Fibroblast of skin of right quadriceps (primary cell): ENCODE results near the gene KRT32.
"Not testable (repeated sequence)": the region's sequence is repeated elsewhere in the genome, so short reads cannot be mapped to it uniquely, and the experiment has no call there.

Source experiments
- DNase-seq: peaks from one replicate; pipeline ENCODE4 v3.0.0-alpha.2; 2013

Gene KRT32

GRCh38 chr17:41463746-41464145 is 3.4 kb downstream of the KRT32 start:
- DNase-seq, result no peak

DNA sequence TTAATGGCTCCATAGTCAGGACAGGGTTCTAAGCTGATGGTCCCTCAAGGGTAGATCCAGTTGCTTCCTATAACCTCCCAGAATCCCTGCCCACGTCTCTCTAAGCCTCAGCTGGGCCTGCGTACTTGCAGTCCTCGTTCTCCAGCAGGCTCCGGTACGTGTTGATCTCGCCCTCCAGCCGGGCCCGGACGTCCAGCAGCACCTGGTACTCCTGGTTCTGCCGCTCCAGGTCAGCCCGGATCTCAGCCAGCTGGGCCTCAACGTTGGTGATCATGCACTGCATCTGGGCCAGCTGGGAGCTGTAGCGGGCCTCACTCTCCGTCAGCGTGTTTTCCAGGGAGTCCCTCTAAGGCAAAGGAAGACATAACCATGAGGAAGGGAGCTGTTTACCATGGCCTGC is 4.5 kb downstream of the KRT32 start:
- DNase-seq, result no peak

GRCh38 chr17:41457676-41458075 is 9.5 kb downstream of the KRT32 start:
- DNase-seq, result no peak

DNA sequence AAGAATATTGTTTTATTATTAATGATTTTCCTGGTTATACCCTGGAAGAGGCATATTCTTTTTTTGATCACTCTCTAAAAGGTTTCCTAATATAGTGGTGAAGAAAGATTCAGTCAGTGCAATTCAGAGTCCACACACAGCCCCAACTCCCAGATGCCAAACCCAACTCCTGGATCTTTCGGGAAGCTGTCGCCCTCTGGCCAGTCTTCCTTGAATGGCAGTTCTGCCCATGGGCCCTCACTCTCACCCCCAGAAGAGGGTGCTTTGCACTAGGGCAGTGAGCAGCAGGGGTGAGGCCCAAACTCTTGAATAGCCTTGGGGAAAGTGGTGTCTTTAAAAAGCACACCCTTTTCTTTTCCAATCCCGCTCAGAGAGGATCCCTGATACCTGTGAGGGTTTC is 11.0 kb downstream of the KRT32 start:
- DNase-seq, result no peak

DNA sequence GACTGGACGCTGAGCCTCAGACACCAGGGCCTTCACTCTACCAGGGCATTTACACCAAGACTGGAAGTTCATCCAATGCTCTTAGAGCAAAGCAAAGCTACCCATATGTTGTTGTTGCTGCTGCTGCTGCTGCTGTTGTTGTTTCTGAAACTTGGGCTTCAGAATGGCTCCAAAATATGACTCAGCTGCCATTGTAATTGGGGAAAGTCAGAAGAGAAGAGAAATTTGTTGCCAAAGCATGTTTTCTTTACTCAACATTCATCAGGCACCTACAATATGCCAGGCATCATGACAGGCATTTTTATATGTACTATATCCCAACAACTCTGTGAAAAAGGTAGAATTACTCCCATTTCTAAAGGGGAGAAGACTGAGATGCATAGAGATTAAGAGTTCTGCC is 11.9 kb downstream of the KRT32 start:
- no peak for DNase-seq

DNA sequence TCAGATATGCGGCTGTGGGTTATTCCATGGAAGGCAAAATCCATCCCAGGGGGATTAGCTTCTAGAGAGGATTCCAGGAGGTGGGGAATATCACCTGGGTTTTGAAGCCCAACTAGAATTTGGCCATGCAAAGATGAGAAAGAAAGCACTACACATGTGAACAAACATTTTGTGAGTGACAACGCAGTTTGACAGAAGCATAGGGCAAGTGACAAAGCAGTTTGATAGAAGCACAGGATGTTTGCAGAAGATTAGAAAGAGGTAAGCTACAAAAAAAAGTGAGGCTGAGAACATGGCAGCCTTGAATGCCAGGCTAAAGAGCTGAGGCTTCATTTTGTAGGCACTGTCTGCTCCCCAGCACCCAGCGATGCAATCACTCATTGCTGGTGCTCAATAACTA is 14.1 kb downstream of the KRT32 start:
- DNase-seq, result no peak

DNA sequence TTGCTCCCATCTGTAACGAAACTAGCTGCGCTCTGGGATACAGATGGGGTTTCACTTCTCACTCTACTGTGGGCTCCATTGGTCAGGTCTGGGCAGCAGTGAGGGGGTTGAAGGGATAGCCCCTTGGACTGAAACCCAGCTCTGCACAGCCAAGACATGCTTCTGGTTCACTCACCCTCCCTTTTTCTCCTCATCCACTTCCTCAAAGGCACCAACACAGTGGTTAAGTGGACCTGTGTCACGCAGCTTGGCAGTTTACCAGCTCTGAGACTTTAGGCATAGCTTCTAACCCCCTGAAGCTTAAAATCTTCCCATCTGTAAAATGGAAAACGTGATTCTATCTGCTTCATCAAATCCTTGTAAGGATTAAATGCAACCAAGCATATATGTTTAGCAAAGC is 14.9 kb downstream of the KRT32 start:
- no peak for DNase-seq

DNA sequence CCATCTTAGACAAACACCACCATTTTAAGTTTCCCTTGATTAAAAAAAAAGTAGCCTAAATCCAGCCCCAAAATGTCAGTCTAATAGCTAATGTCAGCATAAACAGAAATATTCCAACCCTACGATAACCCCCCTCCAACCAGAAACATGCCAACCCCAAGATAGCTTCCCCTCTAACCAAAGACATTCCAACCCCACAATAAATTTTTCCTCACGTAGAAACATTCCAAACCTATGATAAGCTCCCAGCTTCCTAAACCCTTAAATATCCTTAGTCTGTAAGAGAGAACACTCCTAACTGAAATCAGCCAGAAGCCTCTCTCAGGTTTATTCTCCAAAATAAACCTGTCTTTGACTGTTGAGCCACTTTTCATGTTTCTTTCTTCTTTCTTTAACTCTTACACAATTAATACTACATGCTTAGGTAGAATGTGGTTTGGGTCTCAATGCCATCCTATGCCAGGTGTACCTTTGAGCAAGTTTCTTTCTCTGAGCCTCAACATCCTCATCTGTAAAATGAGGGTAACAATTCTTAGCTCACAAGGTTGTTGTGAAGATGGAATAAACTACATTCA is 15.9 kb downstream of the KRT32 start:
- DNase-seq, result peak; percentile 68

GRCh38 chr17:41449008-41449407 is 18.2 kb downstream of the KRT32 start:
- no peak for DNase-seq

DNA sequence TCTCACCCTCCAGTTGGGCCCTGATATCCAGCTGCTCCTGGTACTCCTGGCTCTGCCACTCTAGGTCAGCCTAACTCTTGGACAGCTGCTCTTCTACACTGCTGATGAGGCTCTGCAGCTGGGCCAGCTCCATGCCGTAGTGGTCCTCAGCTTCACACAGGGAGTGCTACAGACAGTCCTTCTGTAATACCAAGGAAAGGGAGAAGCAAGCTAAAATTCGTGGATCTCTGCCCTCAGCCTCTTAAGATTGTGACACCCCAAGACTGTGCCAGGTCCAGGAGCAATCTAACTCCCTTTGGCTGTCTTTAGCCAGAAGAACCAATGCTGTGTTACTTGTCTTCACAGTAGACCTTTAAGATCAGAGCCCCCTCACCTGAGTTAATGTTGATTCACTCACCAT is 18.7 kb downstream of the KRT32 start:
- no peak for DNase-seq

GRCh38 chr17:41446806-41447205 is 20.4 kb downstream of the KRT32 start:
- peak; percentile 71 for DNase-seq

DNA sequence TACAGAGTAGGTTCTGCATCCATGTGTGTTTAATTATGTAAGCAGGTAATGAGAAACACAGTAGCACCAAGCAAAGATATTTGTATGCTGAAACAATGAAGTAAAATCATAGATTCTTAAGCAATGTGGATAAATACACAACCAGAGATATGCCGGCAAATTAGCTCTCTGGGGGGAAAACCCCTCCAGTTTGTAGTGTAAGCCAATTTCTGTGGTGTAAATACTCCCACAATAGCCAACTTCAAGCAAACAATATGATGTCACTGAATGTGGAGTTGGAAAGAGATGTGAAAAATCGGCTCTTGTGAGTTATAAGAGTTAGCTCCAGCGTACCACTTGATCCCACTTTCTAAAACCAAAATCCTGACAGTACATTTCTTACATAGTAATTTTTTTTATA is 22.5 kb downstream of the KRT32 start:
- DNase-seq, result no peak

DNA sequence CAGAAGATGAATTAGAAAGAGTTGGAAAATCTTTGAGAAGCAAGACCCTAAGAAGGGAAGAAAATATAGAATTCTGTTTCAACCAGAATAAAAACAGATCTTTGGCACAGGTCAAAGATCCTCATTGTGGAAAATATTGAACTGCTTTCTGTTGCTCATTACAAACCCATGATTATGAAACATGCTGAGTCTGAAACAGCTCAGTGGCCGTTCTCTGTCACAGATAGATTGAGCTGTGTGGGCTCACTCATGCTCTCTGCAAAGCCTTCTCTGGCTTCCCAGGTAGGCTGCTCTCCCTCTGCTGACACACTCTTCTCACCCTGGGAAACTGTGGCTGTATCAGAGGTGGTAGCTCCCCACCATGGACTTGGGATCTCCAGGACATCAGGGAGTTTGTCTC is 23.0 kb downstream of the KRT32 start:
- no peak for DNase-seq

DNA sequence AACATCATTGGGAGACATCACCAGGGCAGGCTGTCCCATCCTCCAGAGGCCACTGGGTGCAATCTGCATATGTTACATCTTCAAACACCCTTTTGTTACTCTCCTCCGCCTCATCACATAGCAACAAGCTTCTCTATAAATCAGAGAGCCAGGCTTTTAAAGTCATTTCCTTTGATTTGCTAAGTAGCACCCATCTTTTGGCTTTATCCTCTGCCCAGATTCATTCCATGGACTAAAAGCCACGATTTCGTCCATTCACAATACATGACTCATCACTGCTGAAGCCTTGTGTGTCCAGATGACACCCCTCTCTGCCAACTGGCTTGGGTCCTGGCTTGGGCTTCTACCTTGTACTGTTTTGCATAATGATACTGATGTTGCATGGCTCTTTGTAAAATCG is 24.4 kb downstream of the KRT32 start:
- peak; percentile 40 for DNase-seq

DNA sequence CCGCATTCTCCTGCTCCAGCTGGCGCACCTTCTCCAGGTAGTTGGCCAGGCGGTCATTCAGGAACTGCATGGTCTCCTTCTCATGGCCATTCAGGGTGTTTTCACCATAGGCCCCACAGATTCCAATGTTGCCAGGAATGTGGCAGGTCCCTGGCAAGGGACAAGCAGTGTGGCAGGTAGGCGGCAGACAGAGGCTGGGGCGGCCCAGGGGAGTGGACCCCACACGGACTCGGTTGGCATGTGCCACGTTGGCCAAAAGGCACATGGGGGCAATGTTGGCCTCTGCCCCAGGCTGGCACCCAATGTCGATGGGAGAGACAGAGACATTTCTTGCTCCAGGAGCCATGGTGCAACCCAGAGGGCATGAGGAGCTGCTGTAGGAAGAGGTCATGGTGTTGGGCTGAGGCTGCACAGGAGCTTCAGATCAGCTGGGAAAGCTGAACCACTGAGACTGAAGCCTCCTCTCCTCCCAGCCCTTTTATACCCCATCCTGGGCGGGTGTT is 26.6 kb downstream of the KRT32 start, which contains the start of gene KRT38:
KRT38 (minus strand) TSS at position 453 of the 503 bp plus-strand sequence; CDS start at position 391, 62 bp downstream.
- no peak for DNase-seq

GRCh38 chr17:41439375-41439774 is 27.8 kb downstream of the KRT32 start:
- DNase-seq, result no peak

DNA sequence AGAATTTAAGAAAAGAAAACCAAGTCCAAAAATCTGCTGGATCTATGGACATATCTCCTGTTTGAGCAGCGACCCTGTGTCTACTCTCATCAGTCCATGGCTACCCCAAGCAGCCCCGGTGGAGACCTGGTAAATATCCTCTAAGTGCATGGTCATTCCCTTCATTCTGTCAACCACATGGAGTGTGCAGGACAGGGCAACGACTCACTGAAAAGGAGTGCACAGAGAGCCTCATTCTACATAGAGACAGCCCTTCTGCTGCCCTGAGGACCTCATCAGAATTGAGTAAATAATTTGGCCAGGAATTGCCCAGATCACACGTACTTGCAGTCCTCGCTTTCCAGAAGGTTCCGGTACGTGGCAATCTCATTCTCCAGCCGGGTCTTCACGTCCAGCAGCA is 29.4 kb downstream of the KRT32 start:
- DNase-seq, result no peak

- no peak for DNase-seq
Measured at GRCh38 chr17:41437254-41437653, 29.9 kb downstream of the KRT32 start.

DNA sequence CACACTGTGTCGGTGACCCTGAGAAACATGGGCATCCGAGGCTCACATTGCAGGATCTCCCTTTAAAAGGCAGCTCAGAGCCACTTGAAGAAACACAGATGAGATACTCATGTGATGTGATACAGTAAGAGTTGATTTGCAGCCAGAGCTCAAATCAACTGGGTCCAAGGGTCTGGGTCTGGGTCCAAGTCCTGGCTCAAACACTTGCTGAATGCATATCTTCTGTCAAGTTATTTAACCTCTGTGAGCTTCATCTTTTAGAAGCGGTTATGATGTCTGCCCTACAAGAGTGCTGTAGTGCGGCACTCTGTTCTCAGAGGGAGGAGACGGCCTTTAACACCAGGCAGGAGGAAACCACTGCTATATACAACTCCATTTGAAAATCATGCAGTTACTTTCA is 32.8 kb downstream of the KRT32 start:
- no peak for DNase-seq

DNA sequence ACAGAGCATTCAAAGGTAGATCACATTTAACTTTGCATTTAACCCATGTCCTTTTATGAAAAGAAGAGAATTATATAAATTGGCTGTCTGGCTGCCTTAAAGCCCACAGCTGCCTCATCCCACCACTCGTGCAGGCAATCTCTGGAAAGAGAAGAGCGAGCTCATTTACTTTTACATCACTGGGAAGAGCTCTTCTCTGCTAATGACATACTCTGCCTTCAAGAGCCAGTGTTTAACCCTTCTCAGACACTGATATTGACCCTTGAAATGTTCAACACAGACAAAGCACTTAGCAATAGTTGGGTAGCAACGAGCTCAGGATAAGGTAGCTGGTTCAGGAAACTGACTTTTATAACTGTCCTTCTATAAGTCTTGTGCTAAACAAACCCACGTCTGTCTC is 33.2 kb downstream of the KRT32 start:
- no peak for DNase-seq

GRCh38 chr17:41433586-41433985 is 33.6 kb downstream of the KRT32 start:
- DNase-seq, result no peak

DNA sequence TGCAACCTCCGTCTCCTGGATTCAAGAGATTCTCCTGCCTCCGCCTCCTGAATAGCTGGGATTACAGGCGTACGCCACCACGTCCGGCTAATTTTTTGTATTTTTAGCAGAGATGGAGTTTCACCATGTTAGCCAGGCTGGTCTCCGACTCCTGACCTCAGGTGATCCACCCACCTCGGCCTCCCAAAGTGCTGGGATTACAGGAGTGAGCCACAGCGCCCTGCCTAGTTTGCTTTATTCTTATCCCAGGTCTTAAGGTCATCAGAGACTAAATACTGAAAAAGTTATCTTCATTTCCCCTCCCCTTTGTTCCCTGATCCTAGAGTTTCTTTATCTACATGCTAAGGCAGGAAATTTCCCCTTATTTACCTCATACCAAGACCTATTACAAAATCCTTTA is 36.8 kb downstream of the KRT32 start:
- DNase-seq, result not testable (repeated sequence)

GRCh38 chr17:41429667-41430066 is 37.5 kb downstream of the KRT32 start:
- DNase-seq, result no peak

DNA sequence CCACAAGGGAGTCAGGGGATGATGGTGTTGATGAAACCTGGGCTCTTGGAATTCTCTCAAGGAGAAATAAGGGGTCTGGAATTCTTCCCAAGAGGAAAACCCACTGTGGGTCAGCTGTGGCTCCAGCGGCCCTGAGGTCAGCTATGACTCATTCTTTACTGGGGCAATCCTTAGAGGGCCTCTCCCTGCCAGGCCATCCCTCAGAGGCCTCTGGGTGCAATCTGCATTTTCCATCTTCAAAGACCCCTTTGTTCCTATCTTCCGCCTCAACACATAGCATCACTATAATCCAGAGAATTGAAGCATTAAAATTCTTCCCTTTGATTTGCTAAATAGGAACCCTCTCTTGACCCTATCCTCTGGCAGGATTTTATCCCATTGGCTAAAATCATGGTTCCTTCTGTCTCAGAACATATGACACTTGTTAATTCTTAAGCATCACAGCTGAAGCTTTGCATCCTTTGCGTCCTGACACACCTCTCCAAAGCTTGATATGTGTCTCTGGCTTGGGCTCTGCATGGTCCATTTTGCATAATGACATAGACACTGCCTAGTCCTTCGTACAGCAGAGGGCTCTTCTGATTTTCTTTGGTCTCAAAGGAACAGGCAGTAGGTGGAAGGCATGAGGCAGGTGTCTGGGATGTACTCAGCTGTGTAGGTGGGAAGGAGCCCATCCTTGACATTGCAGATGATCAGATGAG is 38.4 kb downstream of the KRT32 start:
- peak; percentile 25 for DNase-seq

- no peak for DNase-seq
Measured at GRCh38 chr17:41424111-41424635, 43.0 kb downstream of the KRT32 start, which contains the start of gene KRT37. TSS of gene KRT37 (minus strand) at chr17:41424585. CDS start at chr17:41424523, 62 bp downstream.
